Mammary epithelial cell (primary cell): ENCODE measurements around the gene ANKLE2.

Source experiments
- CTCF ChIP-seq, 2 donors: IDR thresholded peaks in 1 of 2; conservative IDR thresholded peaks in 1 of 2; 2 replicates each; pipeline ENCODE4 v1.5.1; 2011 to 2012; ENCODE audit warnings: inconsistent platforms in 2 of 2, low read length in 2 of 2, mild to moderate bottlenecking in 2 of 2, control low read depth in 1 of 2, low read depth in 1 of 2; ENCODE audit not compliant: insufficient read depth in 1 of 2; ENCODE audit errors: extremely low read depth in 1 of 2
- EZH2 ChIP-seq: IDR thresholded peaks from 2 replicates; pipeline ENCODE4 v1.6.1; 2012; ENCODE audit warnings: low read length, inconsistent platforms, borderline replicate concordance

GRCh38 chr12:132804426-132804861 lies 42.8 kb upstream of the ANKLE2 start:
- TF ChIP-seq EZH2, result no peak
- no peak for TF ChIP-seq CTCF (conservative IDR thresholded peaks at IDR 0.05 in 1 of 2, IDR thresholded peaks at IDR 0.05 in 1 of 2; ENCODE audit: extremely low read depth in 1 of 2, insufficient read depth in 1 of 2, low read depth in 1 of 2, low read length in 2 of 2)
